HG02973 (cell line): ENCODE results near the gene SEPHS1.
"Not testable (repeated sequence)": the region's sequence is repeated elsewhere in the genome, so short reads cannot be mapped to it uniquely, and the experiment has no call there.

Source experiments
- ATAC-seq: cut with Tn5 transposase; IDR thresholded peaks from one replicate; pipeline ENCODE4 v1.9.1; 2021; ENCODE audit warnings: moderate library complexity; ENCODE audit not compliant: unreplicated experiment

The SEPHS1 gene

GRCh38 chr10:13348216-13349017, at the start of gene SEPHS1:
Gene SEPHS1 (minus strand): TSS chr10:13348293. CDS start chr10:13344950, 3,343 bp downstream.
- ATAC-seq = peak; percentile 52

GRCh38 chr10:13397052-13397451, 49.0 kb upstream of the SEPHS1 start:
- no peak for ATAC-seq

- no peak for ATAC-seq
Measured at GRCh38 chr10:13396369-13396768, 48.3 kb upstream of the SEPHS1 start.

- no peak for ATAC-seq
Measured at GRCh38 chr10:13395540-13395939, 47.4 kb upstream of the SEPHS1 start.

GRCh38 chr10:13393640-13394039, 45.5 kb upstream of the SEPHS1 start:
- ATAC-seq = no peak

GRCh38 chr10:13392701-13393100, 44.6 kb upstream of the SEPHS1 start:
- ATAC-seq = no peak

GRCh38 chr10:13390604-13391522, 42.8 kb upstream of the SEPHS1 start:
- no peak for ATAC-seq

GRCh38 chr10:13388478-13389230, 40.6 kb upstream of the SEPHS1 start:
- no peak for ATAC-seq

GRCh38 chr10:13386021-13386420, 37.9 kb upstream of the SEPHS1 start:
- no peak for ATAC-seq

- no peak for ATAC-seq
Measured at GRCh38 chr10:13383399-13383761, 35.3 kb upstream of the SEPHS1 start.

- ATAC-seq = no peak
Measured at GRCh38 chr10:13382703-13383398, 34.8 kb upstream of the SEPHS1 start.

GRCh38 chr10:13379061-13379460, 31.0 kb upstream of the SEPHS1 start:
- ATAC-seq = not testable (repeated sequence)

- ATAC-seq = no peak
Measured at GRCh38 chr10:13376746-13377145, 28.7 kb upstream of the SEPHS1 start.

GRCh38 chr10:13376297-13376696, 28.2 kb upstream of the SEPHS1 start:
- no peak for ATAC-seq

GRCh38 chr10:13375791-13376190, 27.7 kb upstream of the SEPHS1 start:
- no peak for ATAC-seq

GRCh38 chr10:13373644-13374043, 25.6 kb upstream of the SEPHS1 start:
- ATAC-seq = no peak

- no peak for ATAC-seq
Measured at GRCh38 chr10:13372524-13372923, 24.4 kb upstream of the SEPHS1 start.

GRCh38 chr10:13371897-13372470, 23.9 kb upstream of the SEPHS1 start:
- ATAC-seq = peak; percentile 72

GRCh38 chr10:13366891-13367290, 18.8 kb upstream of the SEPHS1 start:
- no peak for ATAC-seq

GRCh38 chr10:13365831-13366230, 17.7 kb upstream of the SEPHS1 start:
- ATAC-seq = no peak
